HS-27A (cell line): Measurements from ENCODE around the gene RCBTB2.
"Not testable (repeated sequence)": the region's sequence is repeated elsewhere in the genome, so short reads cannot be mapped to it uniquely, and the experiment has no call there.

ENCODE experiments used
- DNase-seq: peaks from one replicate; pipeline ENCODE4 v3.0.0-alpha.2; 2012; ENCODE audit warnings: low read depth, missing footprints

Gene RCBTB2

GRCh38 chr13:48493066-48493765 is 39.7 kb downstream of the RCBTB2 start:
- no peak for DNase-seq

GRCh38 chr13:48492470-48493065 is 40.3 kb downstream of the RCBTB2 start:
- no peak for DNase-seq

- no peak for DNase-seq
Observed at GRCh38 chr13:48492096-48492440, 40.8 kb downstream of the RCBTB2 start.

GRCh38 chr13:48491423-48492095 is 41.3 kb downstream of the RCBTB2 start:
- no peak for DNase-seq

DNA sequence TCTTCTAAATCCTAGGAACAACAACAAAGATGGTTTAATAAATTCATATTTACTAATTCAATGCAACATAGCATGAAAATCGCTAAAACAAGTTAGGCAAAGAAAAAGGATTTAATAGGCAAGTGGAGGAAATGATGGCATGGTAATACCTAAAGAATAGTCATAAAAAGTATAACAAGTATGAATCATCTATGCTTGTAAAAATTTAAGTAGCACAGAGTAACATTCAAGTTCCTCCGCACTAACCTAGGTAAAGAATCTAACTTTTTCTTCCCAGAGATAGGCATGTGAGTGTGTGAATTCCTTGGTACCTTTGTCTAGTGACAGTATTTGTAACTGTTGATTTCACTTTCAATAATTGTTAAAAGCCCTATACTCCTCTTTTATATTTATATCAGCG is 42.6 kb downstream of the RCBTB2 start:
- DNase-seq = no peak

DNA sequence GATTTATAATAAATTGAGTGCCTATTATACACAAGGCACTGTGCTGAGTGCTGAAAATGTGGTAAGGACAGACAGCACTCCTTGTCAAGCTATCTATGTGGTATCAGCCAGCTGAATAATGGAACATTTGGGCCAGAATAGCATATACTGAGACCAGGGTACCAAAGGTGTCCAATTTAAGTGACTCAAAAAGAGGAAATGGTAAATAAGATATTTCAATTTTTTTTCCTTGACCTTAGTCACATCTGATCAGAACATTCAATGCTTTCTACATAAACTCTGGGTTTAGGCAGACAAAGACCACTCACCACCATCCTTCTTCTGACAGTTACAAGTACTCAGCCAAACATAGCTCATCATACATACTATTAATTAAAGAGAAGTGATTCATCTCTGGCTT is 43.2 kb downstream of the RCBTB2 start:
- DNase-seq = no peak

- no peak for DNase-seq
Observed at GRCh38 chr13:48488995-48489394, 43.9 kb downstream of the RCBTB2 start.

GRCh38 chr13:48487968-48488367 is 44.9 kb downstream of the RCBTB2 start:
- DNase-seq = no peak

- no peak for DNase-seq
Observed at GRCh38 chr13:48486836-48487235, 46.0 kb downstream of the RCBTB2 start.

DNA sequence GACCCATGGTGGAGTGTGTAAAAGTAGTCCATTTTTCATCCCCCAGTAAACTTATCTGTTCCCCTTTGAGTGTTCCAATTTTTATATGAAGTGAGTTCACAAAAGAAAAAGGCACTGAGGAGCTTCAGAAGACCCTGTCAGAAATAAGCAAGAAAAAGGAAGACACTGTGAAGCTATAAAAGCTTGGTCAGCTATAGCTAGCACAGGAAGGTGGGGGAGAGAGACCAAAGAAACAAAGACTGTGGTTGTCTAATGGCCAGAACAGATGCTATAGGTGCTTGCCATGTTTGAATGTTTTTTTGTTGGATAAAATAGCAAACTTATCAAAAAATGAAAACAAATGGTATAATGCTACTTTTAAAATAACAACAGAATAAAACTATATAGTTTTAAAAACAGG is 46.5 kb downstream of the RCBTB2 start:
- DNase-seq = no peak

DNA sequence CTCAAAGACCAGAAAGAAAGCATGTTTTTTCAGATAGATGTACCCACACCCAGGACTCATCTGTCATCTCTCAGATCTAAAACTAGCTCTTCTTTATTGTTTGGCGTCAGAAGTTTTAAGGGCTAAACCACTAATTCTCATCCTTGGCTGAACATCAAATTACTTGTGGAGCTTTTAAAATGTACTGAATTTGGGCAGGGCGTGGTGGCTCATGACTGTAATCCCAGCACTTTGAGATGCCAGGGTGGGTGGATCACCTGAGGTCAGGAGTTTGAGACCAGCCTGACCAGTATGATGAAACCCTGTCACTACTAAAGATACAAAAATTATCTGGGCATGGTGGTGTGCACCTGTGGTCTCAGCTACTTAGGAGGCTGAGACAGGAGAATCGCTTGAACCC is 47.4 kb downstream of the RCBTB2 start:
- no peak for DNase-seq

DNA sequence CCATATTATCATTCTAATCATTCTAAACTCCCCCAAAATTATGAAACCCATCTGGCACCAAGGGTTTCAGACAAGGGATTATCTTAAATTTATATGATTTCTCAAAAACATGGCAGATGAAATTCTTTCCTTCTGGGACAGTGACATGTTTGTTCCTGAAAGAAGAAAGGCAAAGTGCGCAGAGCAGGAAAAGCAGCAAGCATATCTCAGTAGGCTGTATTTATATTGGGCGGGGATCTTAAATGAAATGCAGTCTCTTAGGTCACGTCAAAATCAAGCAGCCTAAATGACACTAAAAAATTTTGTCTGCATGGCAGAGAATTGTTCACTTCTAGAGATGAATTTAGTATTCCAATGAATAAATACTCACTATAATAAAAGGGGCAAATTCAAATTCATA is 49.3 kb downstream of the RCBTB2 start:
- no peak for DNase-seq

GRCh38 chr13:48478391-48478790 is 54.5 kb downstream of the RCBTB2 start:
- no peak for DNase-seq

- no peak for DNase-seq
Observed at GRCh38 chr13:48477191-48477855, 55.6 kb downstream of the RCBTB2 start.

- DNase-seq = no peak
Observed at GRCh38 chr13:48476686-48477085, 56.2 kb downstream of the RCBTB2 start.

DNA sequence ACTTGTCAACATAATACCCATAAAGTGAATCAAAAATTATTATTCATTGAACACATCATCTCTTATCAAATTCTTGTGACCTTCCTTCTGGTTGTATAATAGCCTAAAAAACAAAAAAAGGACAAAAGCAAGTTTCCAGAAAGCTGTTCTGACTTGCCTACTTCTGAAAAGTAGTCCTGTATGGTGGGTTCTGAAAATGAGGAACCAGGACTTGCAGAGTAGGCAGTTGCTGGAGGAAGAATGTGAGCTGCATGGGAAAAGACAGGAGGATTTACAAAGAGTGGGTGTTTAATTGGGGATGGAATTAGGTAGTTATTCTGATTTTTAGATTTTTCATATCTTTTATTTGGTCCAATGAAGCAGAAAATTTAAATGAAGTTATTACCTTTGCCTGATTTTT is 56.7 kb downstream of the RCBTB2 start:
- DNase-seq = no peak

- DNase-seq = no peak
Observed at GRCh38 chr13:48475230-48475629, 57.6 kb downstream of the RCBTB2 start.

DNA sequence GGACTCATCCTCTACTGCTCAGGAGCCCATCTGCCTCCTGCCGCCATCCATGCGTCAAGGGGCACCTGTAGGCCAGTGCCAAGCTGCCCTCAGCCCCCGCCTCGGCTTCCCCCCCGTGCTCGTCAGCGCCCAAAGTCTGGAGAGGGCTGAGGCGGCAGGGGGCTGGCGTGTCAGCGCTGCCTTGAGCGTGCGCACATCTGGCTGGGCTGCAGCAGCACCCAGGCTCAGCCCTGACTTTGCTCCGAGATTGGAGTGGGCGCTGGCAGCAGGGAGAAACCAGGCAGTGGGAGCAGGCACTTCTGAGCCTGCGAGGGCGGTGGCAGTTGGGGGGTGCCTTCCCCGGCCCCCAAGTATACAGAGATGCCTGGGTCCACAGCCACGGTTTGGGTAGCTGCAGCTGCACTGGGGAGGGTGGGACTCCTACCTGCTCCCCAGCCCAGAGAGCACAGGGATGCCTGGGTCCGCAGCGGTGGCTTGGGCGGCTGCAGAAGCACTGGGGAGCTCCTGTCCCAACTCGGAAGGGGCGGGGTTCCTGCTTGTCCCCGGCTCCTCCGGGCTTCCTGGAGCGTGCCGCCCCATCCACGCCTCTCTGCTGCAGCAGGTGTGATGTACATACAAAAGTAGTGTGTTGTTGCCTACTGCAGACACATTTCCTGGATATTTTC is 75.2 kb downstream of the RCBTB2 start:
- no peak for DNase-seq

- no peak for DNase-seq
Observed at GRCh38 chr13:48456546-48456945, 76.3 kb downstream of the RCBTB2 start.

- DNase-seq = not testable (repeated sequence)
Observed at GRCh38 chr13:48451196-48451595, 81.7 kb downstream of the RCBTB2 start.

- no peak for DNase-seq
Observed at GRCh38 chr13:48449656-48450055, 83.2 kb downstream of the RCBTB2 start.

- no peak for DNase-seq
Observed at GRCh38 chr13:48448959-48449614, 83.8 kb downstream of the RCBTB2 start.
